GM21619 (cell line): ENCODE results near the gene OR5H14.
"Not testable (repeated sequence)": the region's sequence is repeated elsewhere in the genome, so short reads cannot be mapped to it uniquely, and the experiment has no call there.

Experiments
- ATAC-seq: cut with Tn5 transposase; IDR thresholded peaks from one replicate; pipeline ENCODE4 v1.9.1; 2021; ENCODE audit not compliant: unreplicated experiment

The OR5H14 gene

DNA sequence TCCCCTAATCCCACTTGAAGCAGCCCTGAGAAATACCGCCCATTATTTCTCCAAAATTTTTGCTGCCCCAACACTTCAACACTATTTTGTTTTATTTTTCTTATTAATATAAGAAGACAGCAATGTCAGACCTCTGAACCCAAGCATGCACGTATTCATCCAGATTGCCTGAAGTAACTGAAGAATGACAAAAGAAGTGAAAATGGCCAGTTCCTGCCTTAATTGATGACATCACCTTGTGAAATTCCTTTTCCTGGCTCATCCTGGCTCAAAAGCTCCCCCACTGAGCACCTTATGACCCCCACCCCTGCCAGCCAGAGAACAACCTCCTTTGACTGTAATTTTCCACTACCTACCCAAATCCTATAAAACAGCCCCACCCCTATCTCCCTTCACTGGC is 49.0 kb downstream of the OR5H14 start:
- not testable (repeated sequence) for ATAC-seq

GRCh38 chr3:98199020-98199419 is 51.7 kb downstream of the OR5H14 start:
- ATAC-seq = no peak
